H9 (cell line): Measurements from ENCODE around the gene BHLHA15. TPM values are rescaled to one million over a fixed set of nuclear protein-coding genes. Genes with fewer than 3 reads are reported as not detected.

ENCODE experiments used
- DNase-seq: peaks from one replicate; pipeline ENCODE4 v3.0.0-alpha.2; 2017
- H2AFZ ChIP-seq: one replicate; pipeline ENCODE4 v1.6.1; 2013; ENCODE audit warnings: mild to moderate bottlenecking, low read length, control low read depth, moderate library complexity
- H2AK5ac ChIP-seq: 2 replicates; pipeline ENCODE4 v1.6.1; 2013; ENCODE audit warnings: low read length, control low read depth, mixed read lengths; ENCODE audit not compliant: insufficient read length
- H2BK120ac ChIP-seq: one replicate; pipeline ENCODE4 v1.6.1; 2013; ENCODE audit warnings: low read depth, mild to moderate bottlenecking, low read length, control low read depth, inconsistent platforms; ENCODE audit not compliant: poor library complexity, severe bottlenecking
- H2BK12ac ChIP-seq: 2 replicates; pipeline ENCODE4 v1.6.1; 2013; ENCODE audit warnings: low read length, control low read depth, mixed read lengths, low read depth; ENCODE audit not compliant: insufficient read length
- H2BK15ac ChIP-seq: 2 replicates; pipeline ENCODE4 v1.6.1; 2013; ENCODE audit warnings: low read depth, low read length, control low read depth
- H2BK20ac ChIP-seq: one replicate; pipeline ENCODE4 v1.6.1; 2013; ENCODE audit warnings: low read depth, mild to moderate bottlenecking, low read length, control low read depth, inconsistent platforms; ENCODE audit not compliant: poor library complexity, severe bottlenecking
- H2BK5ac ChIP-seq: 2 replicates; pipeline ENCODE4 v1.6.1; 2013; ENCODE audit warnings: low read length, control low read depth, mixed read lengths; ENCODE audit not compliant: insufficient read length
- H3K14ac ChIP-seq: 2 replicates; pipeline ENCODE4 v1.6.1; 2013; ENCODE audit warnings: low read length, control low read depth; ENCODE audit not compliant: insufficient read depth
- H3K18ac ChIP-seq: 2 replicates; pipeline ENCODE4 v1.6.1; 2013; ENCODE audit warnings: low read depth, mild to moderate bottlenecking, mixed read lengths, low read length, control low read depth; ENCODE audit not compliant: insufficient read length
- H3K23ac ChIP-seq: 2 replicates; pipeline ENCODE4 v1.6.1; 2013; ENCODE audit warnings: low read length, control low read depth, mixed read lengths, low read depth; ENCODE audit not compliant: insufficient read length
- H3K23me2 ChIP-seq: 2 replicates; pipeline ENCODE4 v1.6.1; 2013; ENCODE audit warnings: low read depth, mild to moderate bottlenecking, mixed read lengths, low read length, control low read depth; ENCODE audit not compliant: insufficient read length, poor library complexity, severe bottlenecking
- H3K27ac ChIP-seq: 2 replicates; pipeline ENCODE4 v1.5.1; 2013; ENCODE audit warnings: low read length, control low read depth, mixed read lengths, low read depth; ENCODE audit not compliant: insufficient read length
- H3K27me3 ChIP-seq: 2 replicates; pipeline ENCODE4 v1.6.1; 2013; ENCODE audit warnings: low read length, control low read depth, inconsistent platforms; ENCODE audit not compliant: insufficient read depth
- H3K4ac ChIP-seq: 2 replicates; pipeline ENCODE4 v1.6.1; 2013; ENCODE audit warnings: low read depth, mild to moderate bottlenecking, control low read depth, inconsistent platforms, low read length, moderate library complexity
- H3K4me1 ChIP-seq: 2 replicates; pipeline ENCODE4 v1.6.1; 2013; ENCODE audit warnings: low read length, control low read depth, inconsistent platforms; ENCODE audit not compliant: insufficient read depth
- H3K4me2 ChIP-seq: 2 replicates; pipeline ENCODE4 v1.6.1; 2013; ENCODE audit warnings: low read length, control low read depth, mixed read lengths; ENCODE audit not compliant: insufficient read length, insufficient read depth
- H3K56ac ChIP-seq: 2 replicates; pipeline ENCODE4 v1.6.1; 2013; ENCODE audit warnings: low read depth, mild to moderate bottlenecking, mixed read lengths, low read length, control low read depth; ENCODE audit not compliant: insufficient read length
- H3K79me1 ChIP-seq: 2 replicates; pipeline ENCODE4 v1.6.1; 2013; ENCODE audit warnings: low read depth, mild to moderate bottlenecking, moderate library complexity, low read length, control low read depth, inconsistent platforms; ENCODE audit not compliant: insufficient read depth, poor library complexity, severe bottlenecking
- H3K79me2 ChIP-seq: 2 replicates; pipeline ENCODE4 v1.6.1; 2013; ENCODE audit warnings: low read length, control low read depth, inconsistent platforms; ENCODE audit not compliant: insufficient read depth
- H3K9ac ChIP-seq: 2 replicates; pipeline ENCODE4 v1.6.1; 2013; ENCODE audit warnings: low read length, control low read depth, mixed read lengths; ENCODE audit not compliant: insufficient read length; ENCODE audit errors: extremely low read depth
- H3K9me3 ChIP-seq: one replicate; pipeline ENCODE4 v1.6.1; 2013; ENCODE audit warnings: low read depth, low read length, inconsistent platforms; ENCODE audit not compliant: control insufficient read depth
- H3T11ph ChIP-seq: one replicate; pipeline ENCODE4 v1.6.1; 2013; ENCODE audit warnings: mild to moderate bottlenecking, low read length, control low read depth, inconsistent platforms
- H4K20me1 ChIP-seq: one replicate; pipeline ENCODE4 v1.6.1; 2013; ENCODE audit not compliant: control insufficient read depth, insufficient read length, insufficient read depth
- H4K5ac ChIP-seq: 2 replicates; pipeline ENCODE4 v1.6.1; 2013; ENCODE audit warnings: low read depth, mild to moderate bottlenecking, mixed read lengths, low read length, control low read depth; ENCODE audit not compliant: insufficient read length
- H4K8ac ChIP-seq: replicated peaks from 2 replicates; pipeline ENCODE4 v1.6.1; 2013; ENCODE audit warnings: low read length, control low read depth, mixed read lengths, low read depth; ENCODE audit not compliant: insufficient read length
- H4K91ac ChIP-seq: 2 replicates; pipeline ENCODE4 v1.6.1; 2013; ENCODE audit warnings: low read depth, mild to moderate bottlenecking, moderate library complexity, mixed read lengths, low read length, control low read depth; ENCODE audit not compliant: insufficient read length
- H3K27ac Mint-ChIP-seq, 3 experiments: 2 replicates in 2 of 3; 3 replicates in 1 of 3; pipeline ENCODE4 v1.8.0; 2020 to 2021; ENCODE audit warnings: mixed read lengths in 3 of 3, mild to moderate bottlenecking in 1 of 3, moderate library complexity in 1 of 3
- H3K27me3 Mint-ChIP-seq: 2 replicates; pipeline ENCODE4 v1.8.0; 2021; ENCODE audit warnings: low read depth, mild to moderate bottlenecking, moderate library complexity, mixed read lengths
- H3K36me3 Mint-ChIP-seq, 3 experiments: 2 replicates in 2 of 3; 3 replicates in 1 of 3; pipeline ENCODE4 v1.8.0; 2020 to 2021; ENCODE audit warnings: low read depth in 3 of 3, mixed read lengths in 3 of 3; ENCODE audit not compliant: insufficient read depth in 1 of 3
- H3K4me1 Mint-ChIP-seq, 2 experiments: 2 replicates each; pipeline ENCODE4 v1.8.0; 2020; ENCODE audit warnings: mixed read lengths in 2 of 2
- H3K4me3 Mint-ChIP-seq, 2 experiments: 2 replicates in 1 of 2; 3 replicates in 1 of 2; pipeline ENCODE4 v1.8.0; 2020 to 2021; ENCODE audit warnings: mild to moderate bottlenecking in 2 of 2, mixed read lengths in 2 of 2, moderate library complexity in 1 of 2
- H3K9me3 Mint-ChIP-seq, 2 experiments: 2 replicates in 1 of 2; 3 replicates in 1 of 2; pipeline ENCODE4 v1.8.0; 2020; ENCODE audit warnings: mild to moderate bottlenecking in 2 of 2, mixed read lengths in 2 of 2, moderate library complexity in 1 of 2
- CTCF ChIP-seq: fragments of 200-600 bp; sonication (generic); conservative IDR thresholded peaks from 3 replicates; pipeline ENCODE4 v1.8.0; 2021; ENCODE audit warnings: antibody characterized with exemption, mild to moderate bottlenecking
- WGBS: extraction: QIAGEN DNeasy Blood & Tissue Kit; methylation state at CpG from one replicate; pipeline ENCODE4 v1.1.7; 2013; ENCODE audit warnings: missing lambda C conversion rate, low lambda C conversion rate, mixed read lengths; ENCODE audit not compliant: insufficient read length; ENCODE audit errors: extremely low coverage; 5-methylcytosine and 5-hydroxymethylcytosine counted together
- total RNA-seq: library from RNA; stranded (reverse); gene quantifications from 2 replicates; pipeline ENCODE4 v1.2.1, GENCODE V29; 2021

Gene BHLHA15
- total RNA-seq, 1 experiment from 2014 or later, result 1.4 TPM

- no peak overlapping the region for H3K4ac ChIP-seq
- H3K36me3 Mint-ChIP-seq, result peaks cover 0 to 2% (median 0%) of the 10 kb centered on the region in 3 experiments; a peak in 1 of 7 replicates
Measured at GRCh38 chr7:98165827-98166667, 45.2 kb upstream of the BHLHA15 start.

More at GRCh38 chr7:98165827-98166667, 45.2 kb upstream of the BHLHA15 start:
- no peak overlapping the region for H4K5ac ChIP-seq
- H4K91ac ChIP-seq, result no peak overlapping the region
- no peaks in the 10 kb centered on the region for H3K79me2 ChIP-seq
- no peak overlapping the region for H3K14ac ChIP-seq
- 0 out of 7 replicates have a peak overlapping the region, but pooled peaks of 1 of the 3 experiments have one; percentile 71 for H3K27ac Mint-ChIP-seq
- peaks cover 14 to 25% of the 10 kb centered on the region in 2 experiments for H3K4me1 Mint-ChIP-seq
- no peak overlapping the region for H3K9ac ChIP-seq
- no peaks in the 10 kb centered on the region for H3K9me3 Mint-ChIP-seq
- peak; percentile 90 for TF ChIP-seq CTCF
- H3K79me1 ChIP-seq, result no peaks in the 10 kb centered on the region
- H4K8ac ChIP-seq, result no peak overlapping the region
- no peaks in the 10 kb centered on the region for H3K27me3 ChIP-seq
- H3K23me2 ChIP-seq, result no peaks in the 10 kb centered on the region
- no CpG with 5 or more reads among the region's 18 CpGs for WGBS
- no peak overlapping the region for H2BK120ac ChIP-seq
- H3K9me3 ChIP-seq, result no peaks in the 10 kb centered on the region
- H3K56ac ChIP-seq, result no peak overlapping the region
- no peak overlapping the region for H3K4me3 Mint-ChIP-seq
- no peak overlapping the region for H3K23ac ChIP-seq
- no peak overlapping the region for H3K4me2 ChIP-seq
- H3K27ac ChIP-seq, result no peak overlapping the region
- H3K27me3 Mint-ChIP-seq, result no peaks in the 10 kb centered on the region
- H2BK5ac ChIP-seq, result no peak overlapping the region
- H2AFZ ChIP-seq, result no peak overlapping the region
- no peak overlapping the region for H2BK12ac ChIP-seq
- no peaks in the 10 kb centered on the region for H3K4me1 ChIP-seq
- H4K20me1 ChIP-seq, result no peaks in the 10 kb centered on the region
- no peak overlapping the region for H3T11ph ChIP-seq
- no peak overlapping the region for H2BK15ac ChIP-seq
- H2BK20ac ChIP-seq, result no peak overlapping the region
- peak; percentile 69 for DNase-seq
- no peak overlapping the region for H3K18ac ChIP-seq
- H2AK5ac ChIP-seq, result no peak overlapping the region
